ENCODE results near the gene HHAT.

HHAT gene

GRCh38 chr1:210437781-210438180 is 109.1 kb downstream of the HHAT start:
- no peaks in the 10 kb centered on the region for H3K36me3 ChIP-seq (ENCODE audit: control insufficient read depth, insufficient read depth, low read length)
- H3K56ac ChIP-seq (ENCODE audit: low read length): no peak overlapping the region
- no CpG with 5 or more reads among the region's 1 CpG for WGBS (ENCODE audit: extremely low coverage, insufficient coverage, low lambda C conversion rate)
- no peak overlapping the region for H3K23ac ChIP-seq (ENCODE audit: low read length)
- no peaks in the 10 kb centered on the region for H3K79me2 ChIP-seq (ENCODE audit: control insufficient read depth, insufficient read depth, low read length)
- H2AK5ac ChIP-seq (ENCODE audit: low read length): no peak overlapping the region
- H3K9ac ChIP-seq (ENCODE audit: low read length): no peak overlapping the region
- H3K27me3 ChIP-seq (ENCODE audit: insufficient read depth, low read length, poor library complexity): no peaks in the 10 kb centered on the region
- H2BK5ac ChIP-seq (ENCODE audit: low read length): no peak overlapping the region
- no peaks in the 10 kb centered on the region for H3K79me1 ChIP-seq (ENCODE audit: low read length)
- no peak for DNase-seq
- no peak overlapping the region for H3K18ac ChIP-seq (ENCODE audit: low read length)
- peaks cover 12% of the 10 kb centered on the region for H3K4me1 ChIP-seq (ENCODE audit: control insufficient read depth, low read depth, low read length)
- H2BK120ac ChIP-seq (ENCODE audit: low read depth, low read length): no peak overlapping the region
- H3K4me2 ChIP-seq (ENCODE audit: low read length): no peak overlapping the region
- H3K27ac ChIP-seq (ENCODE audit: low read depth, low read length): no peak overlapping the region
- H4K5ac ChIP-seq (ENCODE audit: low read length): no peak overlapping the region
- no peak overlapping the region for H3K4ac ChIP-seq (ENCODE audit: low read depth, low read length)
- no peak overlapping the region for H3K4me3 ChIP-seq (ENCODE audit: low read length)
- H4K8ac ChIP-seq (ENCODE audit: low read depth, low read length): no peak overlapping the region
- no peak overlapping the region for H2BK15ac ChIP-seq (replicated peaks; ENCODE audit: low read depth)

- no peak overlapping the region for H3K4me2 ChIP-seq (ENCODE audit: low read length)
- H3K4ac ChIP-seq (ENCODE audit: low read depth, low read length): no peak overlapping the region
- no peaks in the 10 kb centered on the region for H3K36me3 ChIP-seq (ENCODE audit: control insufficient read depth, insufficient read depth, low read length)
- peak overlapping the region; percentile 33 for H3K27ac ChIP-seq (ENCODE audit: low read depth, low read length)
- no peaks in the 10 kb centered on the region for H3K27me3 ChIP-seq (ENCODE audit: insufficient read depth, low read length, poor library complexity)
- peak; percentile 92 for DNase-seq
- H2BK120ac ChIP-seq (ENCODE audit: low read depth, low read length): no peak overlapping the region
- H3K4me3 ChIP-seq (ENCODE audit: low read length): no peak overlapping the region
- H3K23ac ChIP-seq (ENCODE audit: low read length): no peak overlapping the region
- no peak overlapping the region for H3K9ac ChIP-seq (ENCODE audit: low read length)
- H2BK5ac ChIP-seq (ENCODE audit: low read length): peak overlapping the region; percentile 88
- H2AK5ac ChIP-seq (ENCODE audit: low read length): peak overlapping the region; percentile 68
- H4K8ac ChIP-seq (ENCODE audit: low read depth, low read length): no peak overlapping the region
- H3K79me2 ChIP-seq (ENCODE audit: control insufficient read depth, insufficient read depth, low read length): no peaks in the 10 kb centered on the region
- WGBS (ENCODE audit: extremely low coverage, insufficient coverage, low lambda C conversion rate): no CpG with 5 or more reads among the region's 7 CpGs
- H3K4me1 ChIP-seq (ENCODE audit: control insufficient read depth, low read depth, low read length): peaks cover 11% of the 10 kb centered on the region
- no peak overlapping the region for H2BK15ac ChIP-seq (replicated peaks; ENCODE audit: low read depth)
- H4K5ac ChIP-seq (ENCODE audit: low read length): no peak overlapping the region
- peak overlapping the region; percentile 53 for H3K18ac ChIP-seq (ENCODE audit: low read length)
- H3K79me1 ChIP-seq (ENCODE audit: low read length): no peaks in the 10 kb centered on the region
- no peak overlapping the region for H3K56ac ChIP-seq (ENCODE audit: low read length)
Observed at GRCh38 chr1:210438928-210439841, 110.5 kb downstream of the HHAT start.

GRCh38 chr1:210440081-210440480 is 111.4 kb downstream of the HHAT start:
- Histone ChIP-seq H3K4me1 (ENCODE audit: control insufficient read depth, low read depth, low read length) (peaks cover 11% of the 10 kb centered on the region), H4K5ac (ENCODE audit: low read length) (no peak overlapping the region), H4K8ac (ENCODE audit: low read depth, low read length) (no peak overlapping the region), H3K4me3 (ENCODE audit: low read length) (no peak overlapping the region), H3K79me1 (ENCODE audit: low read length) (no peaks in the 10 kb centered on the region), H2AK5ac (ENCODE audit: low read length) (no peak overlapping the region), H3K23ac (ENCODE audit: low read length) (no peak overlapping the region), H3K4ac (ENCODE audit: low read depth, low read length) (no peak overlapping the region), H2BK120ac (ENCODE audit: low read depth, low read length) (no peak overlapping the region), H3K36me3 (ENCODE audit: control insufficient read depth, insufficient read depth, low read length) (no peaks in the 10 kb centered on the region), H3K27me3 (ENCODE audit: insufficient read depth, low read length, poor library complexity) (no peaks in the 10 kb centered on the region), H3K79me2 (ENCODE audit: control insufficient read depth, insufficient read depth, low read length) (no peaks in the 10 kb centered on the region), H3K27ac (ENCODE audit: low read depth, low read length) (peak overlapping the region; percentile 33), H2BK5ac (ENCODE audit: low read length) (no peak overlapping the region), H3K56ac (ENCODE audit: low read length) (no peak overlapping the region), H3K18ac (ENCODE audit: low read length) (no peak overlapping the region), H3K4me2 (ENCODE audit: low read length) (no peak overlapping the region), H3K9ac (ENCODE audit: low read length) (no peak overlapping the region), H2BK15ac (replicated peaks; ENCODE audit: low read depth) (no peak overlapping the region)
- DNase-seq: no peak
- no CpG with 5 or more reads among the region's 3 CpGs for WGBS (ENCODE audit: extremely low coverage, insufficient coverage, low lambda C conversion rate)

- Histone ChIP-seq H3K4ac (ENCODE audit: low read depth, low read length) (no peak overlapping the region), H4K8ac (ENCODE audit: low read depth, low read length) (no peak overlapping the region), H3K4me3 (ENCODE audit: low read length) (no peak overlapping the region), H3K23ac (ENCODE audit: low read length) (no peak overlapping the region), H3K4me2 (ENCODE audit: low read length) (no peak overlapping the region), H3K56ac (ENCODE audit: low read length) (no peak overlapping the region), H3K79me2 (ENCODE audit: control insufficient read depth, insufficient read depth, low read length) (no peaks in the 10 kb centered on the region), H2BK15ac (replicated peaks; ENCODE audit: low read depth) (no peak overlapping the region), H3K27me3 (ENCODE audit: insufficient read depth, low read length, poor library complexity) (no peaks in the 10 kb centered on the region), H2AK5ac (ENCODE audit: low read length) (no peak overlapping the region), H4K5ac (ENCODE audit: low read length) (no peak overlapping the region), H3K18ac (ENCODE audit: low read length) (no peak overlapping the region), H3K4me1 (ENCODE audit: control insufficient read depth, low read depth, low read length) (peaks cover 11% of the 10 kb centered on the region), H3K27ac (ENCODE audit: low read depth, low read length) (no peak overlapping the region), H3K9ac (ENCODE audit: low read length) (no peak overlapping the region), H2BK120ac (ENCODE audit: low read depth, low read length) (no peak overlapping the region), H2BK5ac (ENCODE audit: low read length) (no peak overlapping the region), H3K79me1 (ENCODE audit: low read length) (no peaks in the 10 kb centered on the region), H3K36me3 (ENCODE audit: control insufficient read depth, insufficient read depth, low read length) (no peaks in the 10 kb centered on the region)
- WGBS (ENCODE audit: extremely low coverage, insufficient coverage, low lambda C conversion rate): no CpG with 5 or more reads among the region's 1 CpG
- no peak for DNase-seq
Observed at GRCh38 chr1:210441028-210441427, 112.3 kb downstream of the HHAT start.

DNA sequence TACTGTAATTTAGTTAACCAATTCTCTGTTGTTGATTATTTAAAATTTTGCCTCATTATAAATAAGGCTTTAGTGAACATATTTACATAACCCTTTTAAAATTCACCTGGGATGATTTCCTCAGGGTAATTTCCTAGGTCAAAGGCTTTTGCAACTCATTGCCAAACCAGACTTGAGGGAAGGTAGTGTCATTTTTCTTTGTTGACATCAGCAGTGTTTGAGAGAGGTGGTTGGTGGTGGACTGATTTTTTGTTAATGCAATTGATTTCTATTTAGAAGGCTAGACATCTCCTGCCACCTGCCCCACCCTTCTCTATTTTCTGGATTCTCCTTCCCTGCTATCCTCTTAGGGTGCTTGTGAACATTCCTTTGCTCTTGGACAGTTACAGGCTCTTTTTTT is 116.8 kb downstream of the HHAT start:
- Histone ChIP-seq H3K4me3 (ENCODE audit: low read length) (no peak overlapping the region), H2BK120ac (ENCODE audit: low read depth, low read length) (no peak overlapping the region), H3K79me1 (ENCODE audit: low read length) (no peaks in the 10 kb centered on the region), H3K4me2 (ENCODE audit: low read length) (no peak overlapping the region), H3K23ac (ENCODE audit: low read length) (no peak overlapping the region), H3K27me3 (ENCODE audit: insufficient read depth, low read length, poor library complexity) (no peaks in the 10 kb centered on the region), H3K4me1 (ENCODE audit: control insufficient read depth, low read depth, low read length) (no peaks in the 10 kb centered on the region), H3K27ac (ENCODE audit: low read depth, low read length) (no peak overlapping the region), H3K4ac (ENCODE audit: low read depth, low read length) (no peak overlapping the region), H3K79me2 (ENCODE audit: control insufficient read depth, insufficient read depth, low read length) (no peaks in the 10 kb centered on the region), H2AK5ac (ENCODE audit: low read length) (no peak overlapping the region), H4K8ac (ENCODE audit: low read depth, low read length) (no peak overlapping the region), H2BK5ac (ENCODE audit: low read length) (no peak overlapping the region), H4K5ac (ENCODE audit: low read length) (no peak overlapping the region), H2BK15ac (replicated peaks; ENCODE audit: low read depth) (no peak overlapping the region), H3K36me3 (ENCODE audit: control insufficient read depth, insufficient read depth, low read length) (no peaks in the 10 kb centered on the region), H3K9ac (ENCODE audit: low read length) (no peak overlapping the region), H3K18ac (ENCODE audit: low read length) (no peak overlapping the region), H3K56ac (ENCODE audit: low read length) (no peak overlapping the region)
- peak; percentile 39 for DNase-seq

DNA sequence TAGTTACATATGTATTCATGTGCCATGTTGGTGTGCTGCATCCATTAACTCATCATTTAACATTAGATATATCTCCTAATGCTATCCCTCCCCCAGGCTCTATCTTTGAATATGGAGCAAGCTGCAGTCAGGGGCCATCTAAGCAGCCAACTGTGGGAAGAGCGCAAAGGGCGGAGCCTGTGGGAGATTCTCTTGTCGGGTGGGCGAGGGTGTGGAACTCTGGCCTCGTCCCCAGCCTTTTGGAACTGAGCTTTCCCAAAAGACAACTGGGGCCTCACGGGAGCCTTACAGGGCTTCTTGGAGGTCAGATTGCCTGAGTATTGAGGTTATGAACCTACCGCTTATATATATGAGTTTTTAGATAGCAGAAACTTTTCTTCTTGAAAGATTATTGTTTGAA is 117.2 kb downstream of the HHAT start:
- no CpG with 5 or more reads among the region's 7 CpGs for WGBS (ENCODE audit: extremely low coverage, insufficient coverage, low lambda C conversion rate)
- Histone ChIP-seq H4K8ac (ENCODE audit: low read depth, low read length) (no peak overlapping the region), H3K79me1 (ENCODE audit: low read length) (no peaks in the 10 kb centered on the region)

More for the DNA sequence above, 117.2 kb downstream of the HHAT start:
- Histone ChIP-seq H3K4me2 (ENCODE audit: low read length) (no peak overlapping the region), H4K5ac (ENCODE audit: low read length) (no peak overlapping the region), H3K23ac (ENCODE audit: low read length) (no peak overlapping the region), H3K18ac (ENCODE audit: low read length) (no peak overlapping the region), H3K27me3 (ENCODE audit: insufficient read depth, low read length, poor library complexity) (no peaks in the 10 kb centered on the region), H2BK5ac (ENCODE audit: low read length) (no peak overlapping the region), H3K4ac (ENCODE audit: low read depth, low read length) (no peak overlapping the region), H3K9ac (ENCODE audit: low read length) (no peak overlapping the region), H3K56ac (ENCODE audit: low read length) (no peak overlapping the region), H3K4me1 (ENCODE audit: control insufficient read depth, low read depth, low read length) (no peaks in the 10 kb centered on the region), H3K4me3 (ENCODE audit: low read length) (no peak overlapping the region), H2AK5ac (ENCODE audit: low read length) (no peak overlapping the region), H3K36me3 (ENCODE audit: control insufficient read depth, insufficient read depth, low read length) (no peaks in the 10 kb centered on the region), H2BK120ac (ENCODE audit: low read depth, low read length) (no peak overlapping the region), H3K79me2 (ENCODE audit: control insufficient read depth, insufficient read depth, low read length) (no peaks in the 10 kb centered on the region), H2BK15ac (replicated peaks; ENCODE audit: low read depth) (no peak overlapping the region), H3K27ac (ENCODE audit: low read depth, low read length) (no peak overlapping the region)
- no peak for DNase-seq

All from mesendoderm (in vitro differentiated cells).